Subcutaneous adipose tissue (tissue), 4 donors: Measurements from ENCODE around the gene IGF2BP2. TPM values are rescaled to one million over a fixed set of nuclear protein-coding genes. Genes with fewer than 3 reads are reported as not detected.

Source experiments
- CTCF ChIP-seq: fragments of 450-650 bp; IDR thresholded peaks from one replicate; pipeline ENCODE4 v1.5.1; 2016; ENCODE audit warnings: low read depth, mild to moderate bottlenecking, control low read depth, antibody characterized with exemption, moderate library complexity
- total RNA-seq, 4 donors: library from RNA; depleted of rRNA; stranded (reverse); fragments of >200 nt; gene quantifications; one replicate each; pipeline ENCODE4 v1.1.0, GENCODE V29; 2016

The IGF2BP2 gene
- total RNA-seq, 4 donors from 2014 or later, result 11.3 to 30.0 (median 26.9) TPM

DNA sequence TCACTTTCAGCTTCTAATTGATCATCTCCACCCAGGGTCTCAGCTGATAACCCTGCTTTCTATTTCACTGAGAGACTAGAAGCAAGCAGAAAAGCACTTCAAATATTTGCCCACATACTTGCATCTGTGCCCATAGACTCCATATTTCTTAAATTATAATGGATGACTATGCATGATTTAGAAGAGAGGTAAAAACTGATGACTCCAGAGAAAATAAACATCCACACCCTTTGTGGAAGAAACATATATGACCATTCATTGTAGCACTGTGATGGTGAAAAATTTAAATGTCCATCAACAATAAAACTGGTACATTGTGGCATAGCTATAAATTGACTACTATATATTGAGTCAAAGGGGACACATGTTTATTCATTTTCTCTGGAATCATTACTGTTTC is 7.1 kb upstream of the IGF2BP2 start:
- no peak for TF ChIP-seq CTCF

- TF ChIP-seq CTCF, result no peak
Observed at GRCh38 chr3:185831195-185831594, 6.4 kb upstream of the IGF2BP2 start.

- TF ChIP-seq CTCF, result no peak
Observed at GRCh38 chr3:185830018-185830797, 5.4 kb upstream of the IGF2BP2 start.

- no peak for TF ChIP-seq CTCF
Observed at GRCh38 chr3:185828755-185829154, 3.9 kb upstream of the IGF2BP2 start.

DNA sequence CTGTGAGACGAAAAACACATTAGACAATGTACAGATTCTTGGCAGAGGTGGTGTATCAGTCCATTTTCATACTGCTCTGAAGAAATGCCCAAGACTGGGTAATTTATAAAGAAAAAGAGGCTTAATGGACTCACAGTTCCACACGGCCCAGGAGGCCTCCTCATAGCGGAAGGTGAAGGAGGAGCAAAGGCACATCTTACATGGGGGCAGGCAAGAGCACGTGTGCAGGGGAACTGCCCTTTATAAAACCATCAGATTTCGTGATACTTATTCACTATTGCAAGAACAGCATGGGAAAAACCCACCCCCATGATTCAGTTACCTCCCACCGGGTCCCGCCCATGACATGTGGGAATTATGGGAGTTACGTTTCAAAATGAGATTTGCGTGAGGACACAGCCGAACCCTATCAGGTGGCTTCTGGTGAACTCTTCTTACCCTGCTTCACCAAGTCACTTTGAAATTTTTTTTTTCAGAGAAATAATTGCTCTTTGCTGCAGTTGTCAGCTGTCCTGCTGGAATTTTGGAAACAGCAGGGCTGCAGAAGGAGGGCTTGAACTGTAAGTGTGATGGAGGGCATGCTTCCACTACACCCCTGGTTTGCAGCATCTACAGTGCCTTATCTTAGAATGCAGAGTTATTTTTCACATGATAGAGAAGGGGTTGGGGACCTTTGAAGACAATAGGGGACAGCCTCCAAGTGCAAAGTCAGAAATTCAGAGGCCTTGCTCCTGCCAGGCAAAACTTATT is 2.9 kb upstream of the IGF2BP2 start:
- TF ChIP-seq CTCF, result no peak

- no peak for TF ChIP-seq CTCF
Observed at GRCh38 chr3:185825639-185826481, 1.0 kb upstream of the IGF2BP2 start.
